Bronchial epithelial cell (primary cell): ENCODE measurements around the gene CKMT2. TPM values are rescaled to one million over a fixed set of nuclear protein-coding genes. Genes with fewer than 3 reads are reported as not detected.

ENCODE experiments used
- DNase-seq: peaks from one replicate; pipeline ENCODE4 v3.0.0-alpha.2; 2010; ENCODE audit warnings: low read depth
- FAIRE-seq: peaks from 2 replicates; lab custom pipeline; 2011; peaks lifted over from hg19 to GRCh38; lab: Jason Lieb, UNC
- H3K27me3 ChIP-seq: 2 replicates; pipeline ENCODE4 v1.5.1; 2011; ENCODE audit warnings: low read length; ENCODE audit not compliant: control insufficient read depth, insufficient read depth
- H3K36me3 ChIP-seq: 2 replicates; pipeline ENCODE4 v1.5.1; 2011; ENCODE audit warnings: low read length; ENCODE audit not compliant: control insufficient read depth, insufficient read depth
- H3K4me3 ChIP-seq: 2 replicates; pipeline ENCODE4 v1.5.1; 2011; ENCODE audit warnings: mild to moderate bottlenecking, low read depth, low read length, control low read depth
- total RNA-seq: library from RNA; depleted of rRNA; stranded (reverse); fragments of >200 nt; gene quantifications from 2 replicates; pipeline ENCODE4 v1.2.1, GENCODE V29; 2014
- TF ChIP-seq, protein P1 (sequence below): IDR thresholded peaks from 2 replicates; pipeline ENCODE4 v1.5.1; 2011; ENCODE audit warnings: mild to moderate bottlenecking, moderate library complexity, low read length, control low read depth, inconsistent platforms; ENCODE audit not compliant: insufficient read depth, severe bottlenecking

Gene CKMT2
- total RNA-seq, 1 donor from 2014 or later, result not detected

- FAIRE-seq (no peak), DNase-seq (no peak)
- TF ChIP-seq, protein P1, sequence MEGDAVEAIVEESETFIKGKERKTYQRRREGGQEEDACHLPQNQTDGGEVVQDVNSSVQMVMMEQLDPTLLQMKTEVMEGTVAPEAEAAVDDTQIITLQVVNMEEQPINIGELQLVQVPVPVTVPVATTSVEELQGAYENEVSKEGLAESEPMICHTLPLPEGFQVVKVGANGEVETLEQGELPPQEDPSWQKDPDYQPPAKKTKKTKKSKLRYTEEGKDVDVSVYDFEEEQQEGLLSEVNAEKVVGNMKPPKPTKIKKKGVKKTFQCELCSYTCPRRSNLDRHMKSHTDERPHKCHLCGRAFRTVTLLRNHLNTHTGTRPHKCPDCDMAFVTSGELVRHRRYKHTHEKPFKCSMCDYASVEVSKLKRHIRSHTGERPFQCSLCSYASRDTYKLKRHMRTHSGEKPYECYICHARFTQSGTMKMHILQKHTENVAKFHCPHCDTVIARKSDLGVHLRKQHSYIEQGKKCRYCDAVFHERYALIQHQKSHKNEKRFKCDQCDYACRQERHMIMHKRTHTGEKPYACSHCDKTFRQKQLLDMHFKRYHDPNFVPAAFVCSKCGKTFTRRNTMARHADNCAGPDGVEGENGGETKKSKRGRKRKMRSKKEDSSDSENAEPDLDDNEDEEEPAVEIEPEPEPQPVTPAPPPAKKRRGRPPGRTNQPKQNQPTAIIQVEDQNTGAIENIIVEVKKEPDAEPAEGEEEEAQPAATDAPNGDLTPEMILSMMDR, result no peak
- H3K36me3 ChIP-seq, result no peaks in the 10 kb centered on the region
- no peaks in the 10 kb centered on the region for H3K27me3 ChIP-seq
- no peak overlapping the region for H3K4me3 ChIP-seq
Measured at GRCh38 chr5:81219389-81219788, 13.7 kb upstream of the CKMT2 start.

GRCh38 chr5:81222285-81222684 lies 10.8 kb upstream of the CKMT2 start:
- Histone ChIP-seq H3K36me3 (no peaks in the 10 kb centered on the region), H3K4me3 (no peak overlapping the region), H3K27me3 (no peaks in the 10 kb centered on the region)
- TF ChIP-seq, protein P1, result no peak
- DNase-seq, result no peak
- no peak for FAIRE-seq

GRCh38 chr5:81225463-81225862 lies 7.7 kb upstream of the CKMT2 start:
- Histone ChIP-seq H3K4me3 (no peak overlapping the region), H3K36me3 (no peaks in the 10 kb centered on the region), H3K27me3 (no peaks in the 10 kb centered on the region)
- FAIRE-seq (no peak), DNase-seq (no peak)
- TF ChIP-seq, protein P1, result no peak

- no peak for FAIRE-seq
- H3K36me3 ChIP-seq, result no peaks in the 10 kb centered on the region
- H3K27me3 ChIP-seq, result no peaks in the 10 kb centered on the region
- TF ChIP-seq, protein P1, result no peak
- no peak for DNase-seq
- no peak overlapping the region for H3K4me3 ChIP-seq
Measured at GRCh38 chr5:81226286-81226685, 6.8 kb upstream of the CKMT2 start.

- FAIRE-seq, result no peak
- DNase-seq, result no peak
- TF ChIP-seq, protein P1, result no peak
- no peaks in the 10 kb centered on the region for H3K36me3 ChIP-seq
- H3K27me3 ChIP-seq, result no peaks in the 10 kb centered on the region
- no peak overlapping the region for H3K4me3 ChIP-seq
Measured at GRCh38 chr5:81226949-81227348, 6.2 kb upstream of the CKMT2 start.

DNA sequence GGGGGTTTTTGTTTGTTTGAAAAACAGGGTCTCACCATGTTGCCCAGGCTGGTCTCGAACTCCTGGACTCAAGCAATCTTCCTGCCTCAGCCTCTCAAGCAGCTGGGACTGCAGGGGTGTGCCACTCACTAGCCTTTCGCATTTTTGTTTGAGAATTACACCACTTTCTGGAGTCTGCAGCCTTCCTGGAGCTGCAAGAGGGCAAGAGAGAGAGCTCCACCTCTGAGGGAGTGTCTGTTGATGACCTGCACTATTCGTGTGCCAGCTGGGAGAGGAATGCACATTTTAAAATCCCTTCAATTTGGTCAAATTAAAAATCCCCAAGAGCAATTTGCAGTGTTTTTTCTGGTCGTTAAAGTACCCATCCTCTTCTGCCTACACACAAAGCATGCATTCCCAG lies 5.0 kb upstream of the CKMT2 start:
- no peak for DNase-seq
- FAIRE-seq, result no peak
- Histone ChIP-seq H3K36me3 (no peaks in the 10 kb centered on the region), H3K27me3 (no peaks in the 10 kb centered on the region), H3K4me3 (no peak overlapping the region)
- TF ChIP-seq, protein P1, result no peak
